ENCODE measurements around the gene MCEE. TPM values are rescaled to one million over a fixed set of nuclear protein-coding genes. Genes with fewer than 3 reads are reported as not detected.
"Not testable (repeated sequence)": the region's sequence is repeated elsewhere in the genome, so short reads cannot be mapped to it uniquely, and the experiment has no call there.

Gene MCEE
- 14.2 and 15.4 TPM in 2 replicates for total RNA-seq (2014; rRNA removed; shearing (Covaris generic))
- polyA plus RNA-seq (2014; cell fraction: nucleus; rRNA removed): 24.2 and 27.8 TPM in 2 replicates

- peak; percentile 88 for DNase-seq (ENCODE audit: extremely low read depth, low read depth)
These were observed at the start of gene MCEE, which contains the start of gene MPHOSPH10 for GRCh38 chr2:71130152-71130904. Gene MCEE (minus strand): TSS chr2:71130229. CDS start chr2:71130219, 10 bp downstream. Gene MPHOSPH10 (plus strand): TSS chr2:71130634. CDS start chr2:71130666, 32 bp downstream.

DNA sequence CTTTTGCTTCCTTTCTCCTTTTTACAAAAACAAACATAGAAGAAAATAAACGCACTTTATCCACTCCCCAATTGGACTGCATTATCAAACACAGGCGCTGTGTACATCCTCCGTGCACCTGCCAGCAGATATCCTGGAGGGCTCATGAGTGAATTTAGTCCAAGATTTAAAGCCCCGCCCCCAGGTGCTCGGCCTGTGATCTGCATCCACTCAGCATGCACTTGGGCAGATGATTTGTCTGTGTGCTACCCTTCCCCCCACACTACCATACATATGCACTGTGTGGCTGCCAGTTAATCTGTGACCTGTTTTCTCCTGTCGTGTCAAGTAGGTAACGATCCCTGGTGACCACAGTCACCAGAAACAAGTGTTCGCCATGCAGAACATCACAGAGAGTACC is 48.8 kb upstream of the MCEE start:
- not testable (repeated sequence) for DNase-seq (ENCODE audit: extremely low read depth, low read depth)

- DNase-seq (ENCODE audit: extremely low read depth, low read depth): no peak
These were observed 44.2 kb upstream of the MCEE start for GRCh38 chr2:71174207-71174606.

DNA sequence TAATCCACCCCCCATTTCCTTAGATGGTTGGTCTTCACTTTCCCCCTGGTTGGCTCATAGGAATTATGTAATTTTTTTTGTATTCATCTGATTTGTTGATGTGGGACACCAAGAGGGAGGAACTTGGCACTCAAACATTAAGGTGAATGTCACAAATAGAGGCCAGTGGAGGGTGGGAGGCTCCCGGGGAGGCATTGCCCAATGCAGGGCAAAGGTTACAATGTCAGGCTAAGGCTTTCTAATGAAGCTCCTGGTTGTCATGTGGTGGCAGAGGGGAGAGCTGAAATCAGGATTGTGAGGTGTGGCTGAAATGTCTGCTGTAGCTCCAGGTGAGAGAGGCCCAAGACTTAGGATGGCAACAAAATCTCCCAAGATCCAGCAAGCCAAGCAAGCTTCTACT is 43.1 kb upstream of the MCEE start:
- no peak for DNase-seq (ENCODE audit: extremely low read depth, low read depth)

- no peak for DNase-seq (ENCODE audit: extremely low read depth, low read depth)
These were observed 36.8 kb upstream of the MCEE start for GRCh38 chr2:71166812-71167211.

- peak; percentile 52 for DNase-seq (ENCODE audit: extremely low read depth, low read depth)
These were observed 27.2 kb upstream of the MCEE start for GRCh38 chr2:71157124-71157793.

DNA sequence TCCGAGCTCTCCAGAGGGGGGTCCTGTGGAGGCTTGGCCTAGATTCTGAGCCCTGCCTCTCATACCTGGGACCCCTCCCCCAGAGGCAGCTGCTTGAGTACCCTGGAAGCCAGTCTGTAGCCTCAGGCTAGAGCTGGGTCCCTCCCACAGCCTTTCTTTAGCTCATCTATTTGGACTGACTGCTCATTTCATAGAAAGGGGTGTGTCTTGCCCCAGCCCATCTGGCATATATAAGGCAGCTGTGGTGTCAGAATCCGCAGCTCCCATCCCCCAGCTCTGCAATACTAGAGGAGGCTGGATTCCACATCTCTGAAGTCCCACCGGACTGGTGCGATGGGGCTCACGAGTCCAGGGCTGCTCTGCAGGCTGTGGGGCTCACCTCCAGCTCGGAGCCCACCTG is 26.5 kb upstream of the MCEE start:
- DNase-seq (ENCODE audit: extremely low read depth, low read depth): no peak

GRCh38 chr2:71155846-71156245 is 25.8 kb upstream of the MCEE start:
- DNase-seq (ENCODE audit: extremely low read depth, low read depth): no peak

DNA sequence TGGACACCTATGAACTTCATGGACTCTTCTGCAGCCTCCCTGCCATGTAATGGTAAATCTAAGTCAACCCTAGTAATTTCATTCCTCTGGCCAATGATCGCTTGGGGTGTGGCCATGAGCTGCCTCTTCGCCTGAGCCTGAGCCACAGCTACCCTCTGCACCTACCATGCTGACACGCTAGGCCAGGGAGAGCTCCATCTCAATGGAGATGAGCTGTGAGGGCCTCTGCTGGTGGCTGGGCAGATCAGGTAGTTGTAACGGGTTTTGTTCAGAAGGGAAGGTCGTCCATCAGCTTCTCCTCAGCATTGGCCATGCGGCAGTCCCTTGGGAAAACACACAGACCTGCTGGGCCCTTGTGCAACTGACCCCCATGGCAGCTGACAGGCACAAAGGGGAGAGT is 24.8 kb upstream of the MCEE start:
- peak; percentile 11 for DNase-seq (ENCODE audit: extremely low read depth, low read depth)

GRCh38 chr2:71154279-71154678 is 24.2 kb upstream of the MCEE start:
- DNase-seq (ENCODE audit: extremely low read depth, low read depth): no peak

DNA sequence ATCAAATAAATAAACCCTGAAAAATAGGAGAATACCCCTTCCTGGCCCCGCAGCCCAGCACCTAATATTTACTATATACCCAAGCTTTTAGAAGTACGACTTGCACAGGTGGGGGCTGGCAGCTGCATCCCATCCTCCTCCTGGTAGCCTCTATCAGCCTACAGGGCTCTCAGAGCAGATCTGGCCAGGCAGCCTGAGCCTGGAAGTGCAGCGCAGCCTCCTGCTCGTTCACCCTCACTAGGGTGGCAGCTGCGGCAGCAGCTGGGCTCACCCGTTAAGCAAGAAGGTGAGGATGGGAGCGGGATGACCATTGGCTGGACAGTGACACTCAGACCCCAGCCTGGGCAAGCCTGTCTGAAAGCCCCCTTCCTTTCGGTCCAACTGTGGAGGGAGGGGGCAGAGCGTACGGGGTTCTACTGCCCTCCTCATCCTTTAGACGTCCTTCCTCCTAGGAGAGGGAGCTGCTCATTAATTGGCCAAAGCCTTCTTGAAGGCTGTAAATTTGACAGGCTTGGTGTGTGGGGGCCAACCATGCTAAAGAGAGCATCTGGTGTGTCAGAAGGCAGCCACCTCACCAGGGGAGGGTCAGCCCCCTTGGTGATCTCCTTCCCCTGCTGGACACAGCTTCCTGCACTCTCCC is 23.7 kb upstream of the MCEE start:
- no peak for DNase-seq (ENCODE audit: extremely low read depth, low read depth)

DNA sequence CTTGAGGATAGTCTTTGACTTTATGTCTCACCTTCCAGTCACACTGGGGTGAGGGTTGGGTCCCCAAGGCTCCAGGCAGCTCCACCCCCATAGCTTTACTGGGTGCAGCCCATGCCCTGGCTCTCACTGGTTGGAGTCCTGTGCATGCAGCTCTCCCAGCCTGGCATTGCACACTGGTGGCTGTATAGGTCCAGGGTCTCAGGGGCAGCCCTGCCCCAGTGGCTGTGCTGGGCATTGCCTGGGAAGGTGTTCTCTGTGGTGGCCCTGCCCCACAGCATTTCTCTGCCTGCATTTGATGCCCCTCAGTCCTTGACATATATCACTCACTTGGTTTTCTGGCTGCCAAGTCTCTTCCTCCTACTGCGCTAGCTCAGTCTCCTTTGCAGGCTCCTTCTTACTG is 21.6 kb upstream of the MCEE start:
- no peak for DNase-seq (ENCODE audit: extremely low read depth, low read depth)

DNA sequence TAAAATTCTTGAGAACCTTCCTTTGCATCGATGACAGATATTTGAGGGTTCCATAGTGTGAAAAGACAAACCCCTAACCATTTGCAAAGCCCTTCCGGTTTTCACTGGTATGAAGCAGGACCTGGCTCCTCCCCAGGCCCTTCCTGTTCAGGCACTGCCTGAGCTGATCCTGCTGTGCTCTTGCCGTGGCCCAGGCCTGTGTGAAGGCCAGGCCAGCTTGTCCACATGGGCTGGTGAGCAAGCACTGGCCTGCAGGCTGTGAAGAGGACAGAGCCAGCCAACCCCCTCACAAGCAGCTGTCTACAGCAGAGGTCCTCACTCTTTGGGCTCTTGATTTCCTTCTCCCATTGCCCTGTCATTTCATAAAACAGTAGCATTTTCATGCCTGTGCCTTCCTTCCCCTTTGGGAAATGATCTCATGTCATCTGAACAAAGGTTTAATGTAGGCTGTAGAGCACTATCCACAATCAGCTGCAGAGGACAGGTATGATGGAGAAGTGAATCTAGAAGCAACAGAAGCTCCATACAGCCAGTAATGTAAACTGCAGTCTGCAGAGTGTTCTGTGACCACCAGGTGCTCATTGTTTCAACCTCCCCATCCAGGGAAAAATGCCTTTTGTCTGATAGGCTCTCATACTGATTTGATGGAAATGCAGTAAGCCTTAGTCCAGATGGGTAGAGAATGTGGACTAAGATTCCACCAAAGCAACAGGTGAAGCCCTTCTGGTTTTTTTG is 20.2 kb upstream of the MCEE start:
- DNase-seq (ENCODE audit: extremely low read depth, low read depth): no peak

- no peak for DNase-seq (ENCODE audit: extremely low read depth, low read depth)
These were observed 18.6 kb upstream of the MCEE start for GRCh38 chr2:71148506-71149063.

GRCh38 chr2:71143782-71144181 is 13.8 kb upstream of the MCEE start:
- DNase-seq (ENCODE audit: extremely low read depth, low read depth): no peak

GRCh38 chr2:71136174-71136573 is 6.1 kb upstream of the MCEE start:
- no peak for DNase-seq (ENCODE audit: extremely low read depth, low read depth)

- no peak for DNase-seq (ENCODE audit: extremely low read depth, low read depth)
These were observed 3.6 kb upstream of the MCEE start for GRCh38 chr2:71133603-71134002.

DNA sequence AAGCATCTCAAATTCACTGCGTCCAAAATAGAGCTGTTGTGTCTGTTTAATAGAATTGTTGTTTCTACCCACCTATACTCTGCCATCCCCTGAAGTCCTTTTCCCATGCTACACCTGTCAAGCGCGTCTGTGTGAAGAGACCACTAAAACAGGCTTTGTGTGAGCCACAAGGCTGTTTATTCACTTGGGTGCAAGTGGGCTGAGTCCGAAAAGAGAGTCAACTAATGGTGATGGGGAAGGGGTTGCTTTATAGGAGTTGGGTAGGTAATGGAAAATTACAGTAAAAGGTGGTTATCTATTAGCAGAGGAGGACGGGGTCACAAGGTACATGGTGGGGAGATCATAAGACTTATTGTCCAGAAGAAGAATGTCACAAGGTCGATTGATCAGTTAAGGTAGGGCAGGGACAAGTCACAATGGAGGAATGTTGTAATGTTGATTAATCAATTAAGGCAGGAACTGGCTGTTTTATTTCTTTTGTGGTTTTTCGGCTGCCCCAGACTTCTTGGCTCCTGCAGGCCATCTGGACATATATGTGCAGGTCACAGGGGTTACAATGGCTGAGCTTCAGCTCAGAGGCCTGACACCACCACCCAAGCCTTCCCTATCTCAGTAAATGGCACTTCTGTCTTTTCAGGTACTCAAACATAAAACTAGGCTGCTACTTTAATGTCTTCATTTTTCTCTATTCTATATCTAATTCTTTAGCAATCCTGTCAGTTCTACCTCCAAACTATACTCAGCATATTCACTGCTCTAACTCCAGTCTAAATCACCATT is 1.5 kb upstream of the MCEE start:
- DNase-seq (ENCODE audit: extremely low read depth, low read depth): not testable (repeated sequence)

DNA sequence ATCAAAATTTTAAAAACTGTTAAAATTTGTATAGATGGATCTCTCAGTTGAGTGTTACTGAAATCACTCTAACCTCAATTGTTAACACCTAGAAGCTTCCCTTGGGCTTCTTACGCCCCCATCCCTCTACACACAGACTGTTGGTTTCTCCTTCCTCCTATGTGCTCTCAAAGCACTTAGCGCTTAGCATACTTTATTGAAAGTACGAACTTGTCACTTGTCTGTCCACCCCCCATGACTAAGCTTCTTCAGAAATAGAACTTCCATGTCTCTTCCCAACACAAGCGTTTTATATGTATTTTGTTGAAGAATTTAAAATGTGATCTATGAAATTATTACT is 846 bp upstream of the MCEE start:
- DNase-seq (ENCODE audit: extremely low read depth, low read depth): no peak

GRCh38 chr2:71129902-71130151 is 202 bp downstream of the MCEE start:
- DNase-seq (ENCODE audit: extremely low read depth, low read depth): no peak

Data from NCI-H460 (cell line).